CD4-positive, alpha-beta T cell (primary cell): ENCODE results near the gene STAT3. TPM values are rescaled to one million over a fixed set of nuclear protein-coding genes. Genes with fewer than 3 reads are reported as not detected.

ENCODE experiments used
- ATAC-seq: fragments of 200-7000 bp; cut with Tn5 transposase; one replicate; pipeline ENCODE4 v1.10.0; 2022; ENCODE audit warnings: mild to moderate bottlenecking; ENCODE audit not compliant: poor library complexity
- CTCF ChIA-PET: fragments of 350-600 bp; sonication (Branson Sonifier 250); formaldehyde crosslinking; loops from one replicate; lab custom pipeline; 2021; ENCODE audit warnings: antibody characterized with exemption, inconsistent platforms; lab: Charles Lee
- POLR2A ChIA-PET: fragments of 350-600 bp; sonication (Branson Sonifier 250); formaldehyde crosslinking; loops from one replicate; lab custom pipeline; 2021; ENCODE audit warnings: antibody characterized with exemption, inconsistent platforms; lab: Charles Lee
- DNase-seq, 14 experiments: peaks; one replicate each; pipeline ENCODE4 v3.0.0-alpha.2; 2013 to 2020; ENCODE audit warnings: mixed read lengths in 2 of 14
- H3K27ac ChIP-seq, 2 donors: one replicate each; pipeline versions ENCODE4 v1.5.1 to v1.7.0; 2013; ENCODE audit warnings: low read length in 2 of 2, low read depth in 1 of 2, mild to moderate bottlenecking in 1 of 2
- H3K27me3 ChIP-seq, 2 experiments: 1 replicate in 1 of 2; 2 replicates in 1 of 2; pipeline versions ENCODE4 v1.6.1 to v1.7.0; 2013; ENCODE audit warnings: low read length in 2 of 2, control low read depth in 1 of 2, mild to moderate bottlenecking in 1 of 2, moderate library complexity in 1 of 2; ENCODE audit not compliant: insufficient read depth in 2 of 2, control insufficient read depth in 1 of 2
- H3K36me3 ChIP-seq: one replicate; pipeline ENCODE4 v1.6.1; 2013; ENCODE audit warnings: low read length, control low read depth; ENCODE audit not compliant: insufficient read depth
- H3K4me1 ChIP-seq: one replicate; pipeline ENCODE4 v1.6.1; 2013; ENCODE audit warnings: low read length, control low read depth; ENCODE audit not compliant: insufficient read depth
- H3K4me3 ChIP-seq: one replicate; pipeline ENCODE4 v1.5.1; 2013; ENCODE audit warnings: mild to moderate bottlenecking, low read length, moderate library complexity
- H3K9me3 ChIP-seq, 2 experiments: 1 replicate in 1 of 2; 2 replicates in 1 of 2; pipeline versions ENCODE4 v1.6.1 to v1.7.0; 2013; ENCODE audit warnings: low read length in 2 of 2, mild to moderate bottlenecking in 2 of 2, control low read depth in 1 of 2, moderate library complexity in 1 of 2; ENCODE audit not compliant: control insufficient read depth in 1 of 2, insufficient read depth in 1 of 2
- H3K27ac Mint-ChIP-seq: one replicate; pipeline ENCODE4 v1.8.0; 2020; ENCODE audit warnings: mixed read lengths
- H3K27me3 Mint-ChIP-seq: one replicate; pipeline ENCODE4 v1.8.0; 2021; ENCODE audit warnings: mixed read lengths
- H3K36me3 Mint-ChIP-seq: one replicate; pipeline ENCODE4 v1.8.0; 2021; ENCODE audit warnings: low read depth, mixed read lengths
- H3K4me1 Mint-ChIP-seq: one replicate; pipeline ENCODE4 v1.8.0; 2021; ENCODE audit warnings: low read depth, mixed read lengths
- H3K4me3 Mint-ChIP-seq: one replicate; pipeline ENCODE4 v1.8.0; 2020; ENCODE audit warnings: mild to moderate bottlenecking, mixed read lengths
- H3K9me3 Mint-ChIP-seq: one replicate; pipeline ENCODE4 v1.8.0; 2020; ENCODE audit warnings: mixed read lengths
- CTCF ChIP-seq: fragments of 200-600 bp; IDR thresholded peaks from one replicate; pipeline ENCODE4 v1.8.0; 2022; ENCODE audit warnings: antibody characterized with exemption, mild to moderate bottlenecking
- intact Hi-C, 2 experiments: fragments of 100-400 bp; cut with DNase I in 1 of 2; cut with micrococcal nuclease in 1 of 2; formaldehyde crosslinking; loops; one replicate each; pipeline versions ENCODE4 v1.15.1 to v1.9.0; 2023 to 2025; cut with DNase I, micrococcal nuclease
- polyA plus RNA-seq, 2 donors: library from polyadenylated mRNA; unstranded; fragments of 120-200 nt; gene quantifications; one replicate each; pipeline ENCODE4 v1.2.1, GENCODE V29; 2013
- total RNA-seq, 174 experiments: library from RNA in 2 of 174; stranded (reverse) in 2 of 174; gene quantifications; one replicate each; pipeline ENCODE4 v1.2.3 and lab custom pipeline; 2021 to 2026

The STAT3 gene
- total RNA-seq (100 to 1,000 TPM; 315 to 319 TPM), total RNA-seq (lab: John Stamatoyannopoulos, UW) (183 to 826 (median 366) reads per million in 172 experiments)
- polyA plus RNA-seq (2013, experiment 1 of 2), result 80.9 TPM
- 89.7 TPM for polyA plus RNA-seq (2013, experiment 2 of 2)

GRCh38 chr17:42388381-42389134, at the start of gene STAT3:
TSS of gene STAT3 (minus strand) at chr17:42388442. CDS start at chr17:42348516, 39,926 bp downstream.
- TF ChIP-seq CTCF, result no peak
- Mint-ChIP-seq H3K36me3 (peaks cover 23% of the 10 kb centered on the region), H3K4me3 (peak within 1 kb of the TSS; percentile 97), H3K4me1 (peaks cover 52% of the 10 kb centered on the region), H3K9me3 (no peaks in the 10 kb centered on the region), H3K27ac (peak within 1 kb of the TSS; percentile 99), H3K27me3 (no peaks in the 10 kb centered on the region)
- peaks cover 26% of the 10 kb centered on the region for H3K4me1 ChIP-seq
- CTCF ChIA-PET, result interaction anchor here (0.8 to 3.3 kb wide), 9 partner anchors 10 to 166 kb away, joined by 3 to 27 read pairs (median 6); no protein-coding TSS in a partner anchor
- peak within 1 kb of the TSS; percentile 92 for H3K4me3 ChIP-seq
- DNase-seq, result peak; percentile 100
- ATAC-seq, result peak; percentile 78
- POLR2A ChIA-PET, result interaction anchor here (0.5 to 3.0 kb wide), 79 partner anchors 9 to 1069 kb away, joined by 3 to 71 read pairs (median 5); partner anchors contain the start of genes ACLY, CAVIN1, CNP and CNTD1
- intact Hi-C loops, result loop anchor here (1.0 to 5.0 kb wide), 4 partner anchors 19 to 136 kb away; no protein-coding TSS in a partner anchor
- H3K36me3 ChIP-seq, result no peaks in the 10 kb centered on the region
- no peaks in the 10 kb centered on the region for H3K9me3 ChIP-seq
- no peaks in the 10 kb centered on the region for H3K27me3 ChIP-seq
- H3K27ac ChIP-seq, result peak within 1 kb of the TSS; percentile 99 to 100

GRCh38 chr17:42436391-42436790, 48.1 kb upstream of the STAT3 start:
- no peak for ATAC-seq
- H3K4me3 Mint-ChIP-seq, result no peak overlapping the region
- no peaks in the 10 kb centered on the region for H3K36me3 Mint-ChIP-seq
- no peak for TF ChIP-seq CTCF
- POLR2A ChIA-PET, result no interaction called here
- no peaks in the 10 kb centered on the region for H3K4me1 ChIP-seq
- no peak overlapping the region for H3K27ac Mint-ChIP-seq
- no peaks in the 10 kb centered on the region for H3K9me3 Mint-ChIP-seq
- H3K27me3 ChIP-seq, result no peaks in the 10 kb centered on the region
- H3K27me3 Mint-ChIP-seq, result no peaks in the 10 kb centered on the region
- CTCF ChIA-PET, result no interaction called here
- H3K36me3 ChIP-seq, result no peaks in the 10 kb centered on the region
- DNase-seq, result no peak
- no peak overlapping the region for H3K4me3 ChIP-seq
- peaks cover 1% of the 10 kb centered on the region for H3K4me1 Mint-ChIP-seq
- no peak overlapping the region for H3K27ac ChIP-seq
- intact Hi-C loops, result loop anchor here in 1 of 2 experiments (10.0 kb wide), 1 partner anchor 48 kb away; no protein-coding TSS in a partner anchor
- no peaks in the 10 kb centered on the region for H3K9me3 ChIP-seq

DNA sequence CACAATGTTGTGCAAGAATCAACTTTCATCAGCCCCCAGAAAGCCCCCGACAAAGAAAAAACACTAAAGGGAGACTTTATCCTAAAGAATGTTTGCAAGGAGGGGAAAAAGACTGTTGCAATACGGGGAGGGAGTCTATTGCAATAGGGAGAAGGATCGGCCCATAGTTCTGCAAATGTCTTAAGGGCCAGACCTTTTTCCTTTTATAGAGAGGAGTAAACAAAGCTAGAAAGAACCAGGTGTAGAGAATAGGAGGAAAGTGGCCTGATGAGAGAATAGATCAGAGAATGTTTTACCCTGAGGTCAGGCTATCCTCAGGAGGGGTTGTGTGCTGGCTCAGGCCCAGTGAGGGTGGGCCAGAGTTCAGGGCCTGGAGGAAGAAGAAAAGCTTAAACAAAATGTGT, 43.5 kb upstream of the STAT3 start:
- Histone ChIP-seq H3K27me3 (no peaks in the 10 kb centered on the region), H3K36me3 (no peaks in the 10 kb centered on the region), H3K4me3 (no peak overlapping the region), H3K4me1 (peaks cover 3% of the 10 kb centered on the region), H3K27ac (no peak overlapping the region), H3K9me3 (no peaks in the 10 kb centered on the region)
- DNase-seq (no peak), ATAC-seq (no peak)
- Mint-ChIP-seq H3K9me3 (no peaks in the 10 kb centered on the region), H3K36me3 (no peaks in the 10 kb centered on the region), H3K27me3 (peaks cover 19% of the 10 kb centered on the region), H3K4me1 (no peaks in the 10 kb centered on the region), H3K27ac (no peak overlapping the region), H3K4me3 (no peak overlapping the region)
- intact Hi-C loops, result loop anchor here in 1 of 2 experiments (10.0 kb wide), 1 partner anchor 53 kb away; no protein-coding TSS in a partner anchor
- CTCF ChIA-PET, result interaction anchor here (1.6 kb wide), 1 partner anchor 86 kb away, joined by 6 read pairs; no protein-coding TSS in a partner anchor
- POLR2A ChIA-PET, result no interaction called here
- no peak for TF ChIP-seq CTCF
